ENCODE results near the gene PDCL3.

Gene PDCL3

GRCh38 chr2:100541404-100541803 is 21.4 kb upstream of the PDCL3 start:
- no peak for DNase-seq (ENCODE audit: low read depth)
- no peak overlapping the region for H3K4me3 ChIP-seq (ENCODE audit: low read depth, low read length)
- no peak for TF ChIP-seq CTCF (IDR thresholded peaks at IDR 0.05; ENCODE audit: low read depth, low read length, missing control alignments)

GRCh38 chr2:100542418-100542817 is 20.4 kb upstream of the PDCL3 start:
- no peak for DNase-seq (ENCODE audit: low read depth)
- TF ChIP-seq CTCF (IDR thresholded peaks at IDR 0.05; ENCODE audit: low read depth, low read length, missing control alignments), result no peak
- no peak overlapping the region for H3K4me3 ChIP-seq (ENCODE audit: low read depth, low read length)

GRCh38 chr2:100544911-100545596 is 17.7 kb upstream of the PDCL3 start:
- no peak overlapping the region for H3K4me3 ChIP-seq (ENCODE audit: low read depth, low read length)
- no peak for DNase-seq (ENCODE audit: low read depth)
- TF ChIP-seq CTCF (IDR thresholded peaks at IDR 0.05; ENCODE audit: low read depth, low read length, missing control alignments), result no peak

- TF ChIP-seq CTCF (IDR thresholded peaks at IDR 0.05; ENCODE audit: low read depth, low read length, missing control alignments), result no peak
- no peak for DNase-seq (ENCODE audit: low read depth)
- H3K4me3 ChIP-seq (ENCODE audit: low read depth, low read length), result no peak overlapping the region
These were observed 16.3 kb upstream of the PDCL3 start for GRCh38 chr2:100546469-100546868.

GRCh38 chr2:100548771-100549170 is 14.0 kb upstream of the PDCL3 start:
- TF ChIP-seq CTCF (IDR thresholded peaks at IDR 0.05; ENCODE audit: low read depth, low read length, missing control alignments), result no peak
- DNase-seq (ENCODE audit: low read depth), result no peak
- H3K4me3 ChIP-seq (ENCODE audit: low read depth, low read length), result no peak overlapping the region

- TF ChIP-seq CTCF (IDR thresholded peaks at IDR 0.05; ENCODE audit: low read depth, low read length, missing control alignments), result no peak
- no peak overlapping the region for H3K4me3 ChIP-seq (ENCODE audit: low read depth, low read length)
- no peak for DNase-seq (ENCODE audit: low read depth)
These were observed 11.5 kb upstream of the PDCL3 start for GRCh38 chr2:100551303-100551702.

- no peak for DNase-seq (ENCODE audit: low read depth)
- no peak overlapping the region for H3K4me3 ChIP-seq (ENCODE audit: low read depth, low read length)
- TF ChIP-seq CTCF (IDR thresholded peaks at IDR 0.05; ENCODE audit: low read depth, low read length, missing control alignments), result no peak
These were observed 7.9 kb upstream of the PDCL3 start for GRCh38 chr2:100554798-100555407.
